Measurements from ENCODE around the gene MRPS27.
"Not testable (repeated sequence)": the region's sequence is repeated elsewhere in the genome, so short reads cannot be mapped to it uniquely, and the experiment has no call there.

The MRPS27 gene

GRCh38 chr5:72326306-72326649 lies 6.2 kb upstream of the MRPS27 start:
- no peak for DNase-seq (ENCODE audit: extremely low read depth in 1 of 2, low read depth in 1 of 2)

GRCh38 chr5:72325566-72326305 lies 5.7 kb upstream of the MRPS27 start:
- no peak for DNase-seq (ENCODE audit: extremely low read depth in 1 of 2, low read depth in 1 of 2)

- no peak for DNase-seq (ENCODE audit: extremely low read depth in 1 of 2, low read depth in 1 of 2)
Observed at GRCh38 chr5:72324189-72324825, 4.3 kb upstream of the MRPS27 start.

- not testable (repeated sequence) for DNase-seq (ENCODE audit: extremely low read depth in 1 of 2, low read depth in 1 of 2)
Observed at GRCh38 chr5:72319435-72319975, 535 bp downstream of the MRPS27 start.

- DNase-seq (ENCODE audit: extremely low read depth in 1 of 2, low read depth in 1 of 2) = no peak
Observed at GRCh38 chr5:72314571-72315172, 5.4 kb downstream of the MRPS27 start.

- DNase-seq (ENCODE audit: extremely low read depth in 1 of 2, low read depth in 1 of 2) = no peak
Observed at GRCh38 chr5:72313141-72313540, 6.9 kb downstream of the MRPS27 start.

GRCh38 chr5:72308853-72309191 lies 11.2 kb downstream of the MRPS27 start:
- no peak for DNase-seq (ENCODE audit: extremely low read depth in 1 of 2, low read depth in 1 of 2)

GRCh38 chr5:72307968-72308852 lies 11.8 kb downstream of the MRPS27 start:
- DNase-seq (ENCODE audit: extremely low read depth in 1 of 2, low read depth in 1 of 2) = peak; percentile 89 to 92

- DNase-seq (ENCODE audit: extremely low read depth in 1 of 2, low read depth in 1 of 2) = no peak
Observed at GRCh38 chr5:72307573-72307967, 12.5 kb downstream of the MRPS27 start.

GRCh38 chr5:72305194-72306142 lies 14.6 kb downstream of the MRPS27 start:
- DNase-seq (ENCODE audit: extremely low read depth in 1 of 2, low read depth in 1 of 2) = no peak

- no peak for DNase-seq (ENCODE audit: extremely low read depth in 1 of 2, low read depth in 1 of 2)
Observed at GRCh38 chr5:72302171-72302570, 17.9 kb downstream of the MRPS27 start.

GRCh38 chr5:72301557-72301956 lies 18.5 kb downstream of the MRPS27 start:
- DNase-seq (ENCODE audit: extremely low read depth in 1 of 2, low read depth in 1 of 2) = no peak

GRCh38 chr5:72300590-72301339 lies 19.3 kb downstream of the MRPS27 start:
- no peak for DNase-seq (ENCODE audit: extremely low read depth in 1 of 2, low read depth in 1 of 2)

- no peak for DNase-seq (ENCODE audit: extremely low read depth in 1 of 2, low read depth in 1 of 2)
Observed at GRCh38 chr5:72298711-72299110, 21.3 kb downstream of the MRPS27 start.

- DNase-seq (ENCODE audit: extremely low read depth in 1 of 2, low read depth in 1 of 2) = not testable (repeated sequence)
Observed at GRCh38 chr5:72298136-72298535, 21.9 kb downstream of the MRPS27 start.

GRCh38 chr5:72296256-72296655 lies 23.8 kb downstream of the MRPS27 start:
- DNase-seq (ENCODE audit: extremely low read depth in 1 of 2, low read depth in 1 of 2) = no peak

- DNase-seq (ENCODE audit: extremely low read depth in 1 of 2, low read depth in 1 of 2) = no peak
Observed at GRCh38 chr5:72295539-72295938, 24.5 kb downstream of the MRPS27 start.

GRCh38 chr5:72294473-72294872 lies 25.6 kb downstream of the MRPS27 start:
- no peak for DNase-seq (ENCODE audit: extremely low read depth in 1 of 2, low read depth in 1 of 2)

- no peak for DNase-seq (ENCODE audit: extremely low read depth in 1 of 2, low read depth in 1 of 2)
Observed at GRCh38 chr5:72293495-72294055, 26.5 kb downstream of the MRPS27 start.
